Caco-2 (cell line): Measurements from ENCODE around the gene CACNA2D4. TPM values are rescaled to one million over a fixed set of nuclear protein-coding genes. Genes with fewer than 3 reads are reported as not detected.

Experiments
- BruUV-seq: library from RNA; stranded (reverse); fragments of 400-500 nt; replicated peaks from 2 replicates; lab custom pipeline; 2021; lab: Mats Ljungman, UMichigan
- CTCF ChIA-PET: fragments of 300-600 bp; sonication (Branson Sonifier 250); formaldehyde crosslinking; loops from one replicate; lab custom pipeline; 2022; ENCODE audit warnings: antibody characterized with exemption; lab: Charles Lee
- POLR2A ChIA-PET: fragments of 300-600 bp; sonication (Branson Sonifier 250); formaldehyde crosslinking; loops from one replicate; lab custom pipeline; 2022; ENCODE audit warnings: antibody characterized with exemption; lab: Charles Lee
- DNase-seq, 2 experiments: peaks; one replicate each; pipeline versions ENCODE4 v3.0.0 to v3.0.0-alpha.2; 2020 to 2022
- H3K27me3 ChIP-seq: replicated peaks from 2 replicates; pipeline ENCODE4 v1.6.0; 2011; ENCODE audit warnings: low read length; ENCODE audit not compliant: control insufficient read depth, insufficient read depth
- H3K36me3 ChIP-seq: 2 replicates; pipeline ENCODE4 v1.5.1; 2011; ENCODE audit warnings: low read length; ENCODE audit not compliant: control insufficient read depth, insufficient read depth
- H3K4me1 ChIP-seq: fragments of 250-450 bp; sonication (Bioruptor Pico); 2 replicates; pipeline ENCODE4 v1.5.1; 2020; ENCODE audit warnings: mild to moderate bottlenecking
- H3K4me3 ChIP-seq: 2 replicates; pipeline ENCODE4 v1.5.1; 2011; ENCODE audit warnings: low read depth, mild to moderate bottlenecking, control low read depth, low read length
- H3K9me3 ChIP-seq: fragments of 250-450 bp; sonication (Bioruptor Pico); 2 replicates; pipeline ENCODE4 v1.5.1; 2020; ENCODE audit warnings: mild to moderate bottlenecking, moderate library complexity
- H3K27ac Mint-ChIP-seq: one replicate; pipeline ENCODE4 v1.8.0; 2022; ENCODE audit warnings: mixed read lengths; ENCODE audit not compliant: unreplicated experiment
- H3K27me3 Mint-ChIP-seq: one replicate; pipeline ENCODE4 v1.8.0; 2022; ENCODE audit warnings: mixed read lengths; ENCODE audit not compliant: insufficient read depth, unreplicated experiment
- H3K36me3 Mint-ChIP-seq: one replicate; pipeline ENCODE4 v1.8.0; 2022; ENCODE audit warnings: mild to moderate bottlenecking, mixed read lengths; ENCODE audit not compliant: insufficient read depth, unreplicated experiment
- H3K4me1 Mint-ChIP-seq: one replicate; pipeline ENCODE4 v1.8.0; 2022; ENCODE audit warnings: low read depth, mixed read lengths; ENCODE audit not compliant: unreplicated experiment
- H3K4me3 Mint-ChIP-seq: one replicate; pipeline ENCODE4 v1.8.0; 2022; ENCODE audit warnings: mild to moderate bottlenecking, moderate library complexity, mixed read lengths; ENCODE audit not compliant: unreplicated experiment
- H3K9me3 Mint-ChIP-seq: one replicate; pipeline ENCODE4 v1.8.0; 2022; ENCODE audit warnings: mixed read lengths; ENCODE audit not compliant: unreplicated experiment
- intact Hi-C: fragments of 100-400 bp; cut with micrococcal nuclease; formaldehyde crosslinking; loops from one replicate; pipeline ENCODE4 v1.10.0; 2022; ENCODE audit not compliant: unreplicated experiment
- total RNA-seq: library from RNA; stranded (reverse); gene quantifications from 2 replicates; pipeline ENCODE4 v1.2.3, GENCODE V29; 2022
- TF ChIP-seq, protein P1 (sequence below), 2 experiments: fragments of 200-600 bp in 1 of 2; IDR thresholded peaks; 1 replicate in 1 of 2; 2 replicates in 1 of 2; pipeline versions ENCODE4 v1.5.1 to v1.8.0; 2011 to 2022; ENCODE audit warnings: antibody characterized with exemption in 1 of 2, control low read depth in 1 of 2, inconsistent platforms in 1 of 2, low read depth in 1 of 2, low read length in 1 of 2, mild to moderate bottlenecking in 1 of 2, moderate library complexity in 1 of 2; ENCODE audit not compliant: insufficient read depth in 1 of 2, severe bottlenecking in 1 of 2, unreplicated experiment in 1 of 2

CACNA2D4 gene
- total RNA-seq, 1 experiment from 2014 or later: 2.2 TPM

GRCh38 chr12:1844223-1844622, 74.2 kb downstream of the CACNA2D4 start:
- no peaks in the 10 kb centered on the region for H3K4me1 Mint-ChIP-seq

GRCh38 chr12:1843641-1844005, 74.8 kb downstream of the CACNA2D4 start:
- TF ChIP-seq, protein P1, sequence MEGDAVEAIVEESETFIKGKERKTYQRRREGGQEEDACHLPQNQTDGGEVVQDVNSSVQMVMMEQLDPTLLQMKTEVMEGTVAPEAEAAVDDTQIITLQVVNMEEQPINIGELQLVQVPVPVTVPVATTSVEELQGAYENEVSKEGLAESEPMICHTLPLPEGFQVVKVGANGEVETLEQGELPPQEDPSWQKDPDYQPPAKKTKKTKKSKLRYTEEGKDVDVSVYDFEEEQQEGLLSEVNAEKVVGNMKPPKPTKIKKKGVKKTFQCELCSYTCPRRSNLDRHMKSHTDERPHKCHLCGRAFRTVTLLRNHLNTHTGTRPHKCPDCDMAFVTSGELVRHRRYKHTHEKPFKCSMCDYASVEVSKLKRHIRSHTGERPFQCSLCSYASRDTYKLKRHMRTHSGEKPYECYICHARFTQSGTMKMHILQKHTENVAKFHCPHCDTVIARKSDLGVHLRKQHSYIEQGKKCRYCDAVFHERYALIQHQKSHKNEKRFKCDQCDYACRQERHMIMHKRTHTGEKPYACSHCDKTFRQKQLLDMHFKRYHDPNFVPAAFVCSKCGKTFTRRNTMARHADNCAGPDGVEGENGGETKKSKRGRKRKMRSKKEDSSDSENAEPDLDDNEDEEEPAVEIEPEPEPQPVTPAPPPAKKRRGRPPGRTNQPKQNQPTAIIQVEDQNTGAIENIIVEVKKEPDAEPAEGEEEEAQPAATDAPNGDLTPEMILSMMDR (IDR thresholded peaks at IDR 0.05; ENCODE audit: insufficient read depth in 1 of 2, low read depth in 1 of 2, low read length in 1 of 2, severe bottlenecking in 1 of 2, unreplicated experiment in 1 of 2): no peak
- no peaks in the 10 kb centered on the region for H3K27me3 ChIP-seq
- POLR2A ChIA-PET: no interaction called here
- peak in 1 of 2 experiments; percentile 20 for DNase-seq
- H3K4me1 Mint-ChIP-seq: no peaks in the 10 kb centered on the region
- no peaks in the 10 kb centered on the region for H3K4me1 ChIP-seq
- no TSS peak for BruUV-seq
- H3K4me3 Mint-ChIP-seq: no peak overlapping the region
- CTCF ChIA-PET: interaction anchor here (1.0 kb wide), 1 partner anchor 97 kb away, joined by 3 read pairs; no protein-coding TSS in a partner anchor
- H3K36me3 ChIP-seq: no peaks in the 10 kb centered on the region
- intact Hi-C loops: no loop called here
- no peak overlapping the region for H3K27ac Mint-ChIP-seq
- H3K36me3 Mint-ChIP-seq: no peaks in the 10 kb centered on the region
- H3K27me3 Mint-ChIP-seq: peaks cover 27% of the 10 kb centered on the region
- no peaks in the 10 kb centered on the region for H3K9me3 Mint-ChIP-seq
- no peak overlapping the region for H3K4me3 ChIP-seq
- H3K9me3 ChIP-seq: no peaks in the 10 kb centered on the region

More at GRCh38 chr12:1844223-1844622, 74.2 kb downstream of the CACNA2D4 start:
- DNase-seq: peak in 1 of 2 experiments; percentile 27
- TF ChIP-seq, protein P1 (IDR thresholded peaks at IDR 0.05; ENCODE audit: insufficient read depth in 1 of 2, low read depth in 1 of 2, low read length in 1 of 2, severe bottlenecking in 1 of 2, unreplicated experiment in 1 of 2): no peak
- Histone ChIP-seq H3K4me1 (no peaks in the 10 kb centered on the region), H3K36me3 (no peaks in the 10 kb centered on the region), H3K9me3 (no peaks in the 10 kb centered on the region), H3K4me3 (no peak overlapping the region), H3K27me3 (no peaks in the 10 kb centered on the region; the same call in 1 of the 2 replicates)
- intact Hi-C loops: no loop called here
- H3K36me3 Mint-ChIP-seq: no peaks in the 10 kb centered on the region
- CTCF ChIA-PET: interaction anchor here (1.0 kb wide), 1 partner anchor 96 kb away, joined by 3 read pairs; no protein-coding TSS in a partner anchor
- BruUV-seq: no TSS peak
- H3K4me3 Mint-ChIP-seq: no peak overlapping the region
- no peaks in the 10 kb centered on the region for H3K9me3 Mint-ChIP-seq
- peaks cover 27% of the 10 kb centered on the region for H3K27me3 Mint-ChIP-seq
- no peak overlapping the region for H3K27ac Mint-ChIP-seq
- POLR2A ChIA-PET: no interaction called here

GRCh38 chr12:1842905-1843640, 75.4 kb downstream of the CACNA2D4 start:
- peaks cover 3% of the 10 kb centered on the region; the same call in 1 of the 2 replicates for H3K4me1 ChIP-seq
- intact Hi-C loops: no loop called here

More at GRCh38 chr12:1842905-1843640, 75.4 kb downstream of the CACNA2D4 start:
- Mint-ChIP-seq H3K36me3 (no peaks in the 10 kb centered on the region), H3K27me3 (peaks cover 24% of the 10 kb centered on the region), H3K27ac (no peak overlapping the region), H3K4me1 (peaks cover 4% of the 10 kb centered on the region), H3K9me3 (no peaks in the 10 kb centered on the region), H3K4me3 (no peak overlapping the region)
- no peaks in the 10 kb centered on the region for H3K27me3 ChIP-seq
- no peaks in the 10 kb centered on the region for H3K36me3 ChIP-seq
- BruUV-seq: no TSS peak
- DNase-seq: peak in 1 of 2 experiments; percentile 27
- H3K4me3 ChIP-seq: no peak overlapping the region
- H3K9me3 ChIP-seq: no peaks in the 10 kb centered on the region
- TF ChIP-seq, protein P1 (IDR thresholded peaks at IDR 0.05; ENCODE audit: insufficient read depth in 1 of 2, low read depth in 1 of 2, low read length in 1 of 2, severe bottlenecking in 1 of 2, unreplicated experiment in 1 of 2): no peak
- POLR2A ChIA-PET: no interaction called here
- CTCF ChIA-PET: no interaction called here
